HepG2 (cell line): Measurements from ENCODE around the gene LRBA. TPM values are rescaled to one million over a fixed set of nuclear protein-coding genes. Genes with fewer than 3 reads are reported as not detected.

ENCODE experiments used
- ATAC-seq: fragments of 200-7000 bp; cut with Tn5 transposase; 3 replicates; pipeline ENCODE4 v1.9.1; 2020; ENCODE audit warnings: mild to moderate bottlenecking, moderate library complexity
- BruUV-seq: library from RNA; stranded (reverse); fragments of 400-500 nt; replicated peaks from 2 replicates; lab custom pipeline; 2021; lab: Mats Ljungman, UMichigan
- CTCF ChIA-PET: fragments of 300-600 bp; formaldehyde crosslinking; extraction: SDS; loops from one replicate; lab custom pipeline; 2021; ENCODE audit warnings: low total read pairs, inconsistent platforms, low intra/inter-chr PET ratio; lab: Yijun Ruan, JAX
- POLR2A ChIA-PET: fragments of 350-600 bp; sonication (Branson Sonifier 250); formaldehyde crosslinking; loops from one replicate; lab custom pipeline; 2020; ENCODE audit warnings: antibody characterized with exemption, inconsistent platforms; lab: Yijun Ruan, JAX
- DNase-seq: peaks from one replicate; pipeline ENCODE4 v3.0.0-alpha.2; 2015; ENCODE audit warnings: low spot score
- FAIRE-seq: peaks from 3 replicates; lab custom pipeline; 2011; peaks lifted over from hg19 to GRCh38; lab: Jason Lieb, UNC
- H2AFZ ChIP-seq: one replicate; pipeline ENCODE4 v1.6.1; 2011; ENCODE audit warnings: low read length, inconsistent platforms
- H3K27ac ChIP-seq: fragments of 300-600 bp; 3 replicates; pipeline ENCODE4 v1.8.0; 2011; ENCODE audit warnings: mixed run types, mild to moderate bottlenecking, mixed read lengths, low read length, inconsistent platforms; ENCODE audit not compliant: insufficient read depth; ENCODE audit errors: extremely low read length
- H3K27me3 ChIP-seq, 2 experiments: fragments of 200-600 bp in 1 of 2; 2 replicates in 1 of 2; 3 replicates in 1 of 2; pipeline versions ENCODE4 v1.6.0 to v1.8.0; 2011; ENCODE audit warnings: low read length in 2 of 2, mild to moderate bottlenecking in 2 of 2, moderate library complexity in 2 of 2, inconsistent platforms in 1 of 2; ENCODE audit not compliant: insufficient read depth in 2 of 2, control insufficient read depth in 1 of 2
- H3K36me3 ChIP-seq, 2 experiments: fragments of 200-600 bp in 1 of 2; replicated peaks in 1 of 2; 2 replicates in 1 of 2; 3 replicates in 1 of 2; pipeline versions ENCODE4 v1.5.1 to v1.8.0; 2011; ENCODE audit warnings: low read length in 2 of 2, inconsistent platforms in 1 of 2; ENCODE audit not compliant: insufficient read depth in 2 of 2, control insufficient read depth in 1 of 2
- H3K4me1 ChIP-seq: 2 replicates; pipeline ENCODE4 v1.5.1; 2012; ENCODE audit warnings: low read length, inconsistent platforms; ENCODE audit not compliant: insufficient read depth
- H3K4me2 ChIP-seq: 2 replicates; pipeline ENCODE4 v1.6.0; 2011; ENCODE audit warnings: low read depth, low read length, inconsistent platforms
- H3K4me3 ChIP-seq, 3 experiments: fragments of 200-600 bp in 1 of 3; sonication (generic), shearing (Covaris generic) in 1 of 3; replicated peaks in 1 of 3; 2 replicates each; pipeline ENCODE4 v1.5.1; 2011 to 2016; ENCODE audit warnings: low read length in 3 of 3, inconsistent platforms in 2 of 3, low read depth in 2 of 3, mild to moderate bottlenecking in 2 of 3, control low read depth in 1 of 3, mixed read lengths in 1 of 3; ENCODE audit not compliant: insufficient read depth in 1 of 3
- H3K79me2 ChIP-seq: one replicate; pipeline ENCODE4 v1.6.1; 2011; ENCODE audit warnings: low read length, inconsistent platforms; ENCODE audit not compliant: insufficient read depth
- H3K9ac ChIP-seq: 2 replicates; pipeline ENCODE4 v1.6.0; 2011; ENCODE audit warnings: mild to moderate bottlenecking, low read depth, low read length, inconsistent platforms; ENCODE audit not compliant: insufficient read depth
- H3K9me3 ChIP-seq: 2 replicates; pipeline ENCODE4 v1.5.1; 2012; ENCODE audit warnings: mild to moderate bottlenecking, low read length
- H4K20me1 ChIP-seq: 2 replicates; pipeline ENCODE4 v1.6.0; 2011; ENCODE audit warnings: inconsistent platforms, mild to moderate bottlenecking, low read length, moderate library complexity; ENCODE audit not compliant: insufficient read depth
- GZF1 ChIP-seq: sonication (generic); formaldehyde crosslinking; IDR thresholded peaks from 2 replicates; pipeline ENCODE4 v1.5.1; 2020; ENCODE audit warnings: mild to moderate bottlenecking, missing genetic modification reagents
- SOX5 ChIP-seq: IDR thresholded peaks from 2 replicates; pipeline ENCODE4 v1.6.1; 2016; ENCODE audit warnings: borderline replicate concordance
- TARDBP ChIP-seq: sonication (generic); formaldehyde crosslinking; IDR thresholded peaks from 2 replicates; pipeline ENCODE4 v1.8.0; 2022; ENCODE audit warnings: mild to moderate bottlenecking, missing genetic modification reagents
- TFAP4 ChIP-seq: sonication (generic); IDR thresholded peaks from 2 replicates; pipeline ENCODE4 v1.6.1; 2016; ENCODE audit warnings: low read depth, borderline replicate concordance
- ZKSCAN1 ChIP-seq: fragments of 150-350 bp; IDR thresholded peaks from 2 replicates; pipeline ENCODE4 v1.6.1; 2014; ENCODE audit warnings: low read length
- ZNF629 ChIP-seq: sonication (generic); formaldehyde crosslinking; conservative IDR thresholded peaks from 2 replicates; pipeline ENCODE4 v1.5.0; 2020; ENCODE audit warnings: missing genetic modification reagents
- WGBS: methylation state at CpG from one replicate; pipeline ENCODE4 v1.1.6; 2017; ENCODE audit warnings: low lambda C conversion rate; 5-methylcytosine and 5-hydroxymethylcytosine counted together
- in situ Hi-C: cut with HindIII; loops from 2 replicates; pipeline ENCODE4 v1.10.0; 2017; ENCODE audit warnings: low pct_unique_long_range_greater_than_20kb; ENCODE audit not compliant: extremely low pct_ligation_motif_present
- intact Hi-C: fragments of 100-400 bp; cut with micrococcal nuclease; formaldehyde crosslinking; loops from one replicate; pipeline ENCODE4 v1.10.0; 2022; ENCODE audit not compliant: unreplicated experiment
- polyA plus RNA-seq, 8 experiments: library from polyadenylated mRNA; depleted of rRNA in 3 of 8; stranded (reverse) in 7 of 8; unstranded in 1 of 8; fragments of >200 nt; fragmentation: Illumina TruSeq in 4 of 8; extraction: Trizol in 4 of 8; gene quantifications; 2 replicates each; pipeline versions ENCODE4 v1.2.1 to v1.2.3, GENCODE V29; 2011 to 2016; ENCODE audit warnings: low read depth in 4 of 8, missing spikeins in 1 of 8, mixed read lengths in 1 of 8; ENCODE audit not compliant: insufficient read depth in 1 of 8
- total RNA-seq, 5 experiments: library from RNA; depleted of rRNA; stranded (reverse); fragments of >200 nt; fragmentation: Illumina TruSeq; extraction: Trizol; gene quantifications; 2 replicates each; pipeline ENCODE4 v1.2.3, GENCODE V29; 2016; ENCODE audit warnings: low read depth in 1 of 5

The LRBA gene
- total and polyA plus RNA-seq, 2 of the 13 experiments (the other 11 are each of a cell fraction or from before 2014, with no cell fraction given): 21.0 to 37.2 TPM

DNA sequence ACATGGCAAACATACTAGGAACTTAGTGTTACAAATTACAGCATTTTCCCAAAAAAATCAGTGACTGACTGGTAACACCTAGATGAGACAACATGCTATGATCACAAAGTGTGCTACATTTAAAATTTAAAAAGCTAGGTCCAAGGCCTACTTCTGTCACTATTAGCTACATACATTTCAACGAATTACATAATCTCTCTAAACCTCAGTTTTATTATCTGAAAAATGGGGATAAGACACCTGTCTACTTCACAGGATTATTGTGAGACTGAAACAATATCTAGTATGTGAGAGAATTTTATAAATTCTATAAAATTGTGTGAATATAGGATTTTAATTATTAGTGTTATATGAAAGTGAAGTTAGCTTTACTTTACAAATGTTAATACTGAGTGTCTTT, 708.4 kb downstream of the LRBA start:
- Histone ChIP-seq H3K4me1 (no peaks in the 10 kb centered on the region), H3K4me3 (no peak overlapping the region), H3K27ac (no peak overlapping the region), H4K20me1 (no peaks in the 10 kb centered on the region), H3K79me2 (no peaks in the 10 kb centered on the region), H3K4me2 (no peak overlapping the region), H3K9ac (no peak overlapping the region), H3K36me3 (no peaks in the 10 kb centered on the region; a peak in 1 of 5 replicates), H3K9me3 (no peaks in the 10 kb centered on the region), H2AFZ (no peak overlapping the region), H3K27me3 (no peaks in the 10 kb centered on the region; a peak in 1 of 5 replicates)
- ATAC-seq (no peak), FAIRE-seq (no peak), DNase-seq (no peak)
- TF ChIP-seq TFAP4: no peak
- TF ChIP-seq ZNF629 (CRISPR knock-in tag): peak; percentile 58
- ChIA-PET POLR2A (no interaction called here), CTCF (no interaction called here)
- BruUV-seq: no TSS peak
- 80% methylated on average over 1 of the region's 1 CpG for WGBS
- intact Hi-C loops (no loop called here), in situ Hi-C loops (no loop called here)

DNA sequence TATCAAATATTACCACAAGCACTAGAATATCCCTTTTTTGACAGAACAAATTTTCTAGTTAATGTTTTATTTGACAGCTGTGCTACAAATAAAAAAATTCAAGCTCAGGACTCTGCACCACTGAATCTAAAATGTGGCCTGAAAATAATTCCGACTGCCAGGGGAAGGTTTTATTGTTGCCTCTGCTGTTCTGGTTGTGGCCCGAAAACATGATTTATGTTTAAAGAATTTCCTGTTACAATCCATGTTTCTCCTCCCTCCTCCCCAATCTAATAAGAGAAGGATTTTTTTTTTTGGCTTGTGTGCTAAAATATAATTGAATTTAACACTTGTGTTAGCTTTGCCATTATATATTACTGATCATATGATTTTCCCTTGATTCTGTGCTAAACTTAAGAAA, 709.1 kb downstream of the LRBA start:
- Histone ChIP-seq H3K9me3 (no peaks in the 10 kb centered on the region), H3K79me2 (no peaks in the 10 kb centered on the region), H3K36me3 (no peaks in the 10 kb centered on the region; a peak in 1 of 5 replicates), H4K20me1 (no peaks in the 10 kb centered on the region), H2AFZ (no peak overlapping the region), H3K9ac (no peak overlapping the region), H3K27me3 (no peaks in the 10 kb centered on the region; a peak in 1 of 5 replicates), H3K4me1 (no peaks in the 10 kb centered on the region), H3K4me2 (no peak overlapping the region), H3K27ac (no peak overlapping the region), H3K4me3 (no peak overlapping the region)
- BruUV-seq: no TSS peak
- intact Hi-C loops: no loop called here
- 97% methylated on average over 2 of the region's 2 CpGs for WGBS
- ATAC-seq (no peak), DNase-seq (no peak), FAIRE-seq (no peak)
- CTCF ChIA-PET: no interaction called here
- in situ Hi-C loops: no loop called here
- POLR2A ChIA-PET: no interaction called here
- no peak for TF ChIP-seq ZKSCAN1
- no peak for TF ChIP-seq SOX5 (CRISPR knock-in tag)
- no peak for TF ChIP-seq GZF1 (CRISPR knock-in tag)
- no peak for TF ChIP-seq TARDBP
